GF-D8 (cell line): ENCODE results near the gene MED29.

ENCODE experiments used
- DNase-seq: peaks from one replicate; lab custom pipeline; 2025; lab: John Stamatoyannopoulos, UW

The MED29 gene, protein sequence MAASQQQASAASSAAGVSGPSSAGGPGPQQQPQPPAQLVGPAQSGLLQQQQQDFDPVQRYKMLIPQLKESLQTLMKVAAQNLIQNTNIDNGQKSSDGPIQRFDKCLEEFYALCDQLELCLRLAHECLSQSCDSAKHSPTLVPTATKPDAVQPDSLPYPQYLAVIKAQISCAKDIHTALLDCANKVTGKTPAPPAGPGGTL

DNA sequence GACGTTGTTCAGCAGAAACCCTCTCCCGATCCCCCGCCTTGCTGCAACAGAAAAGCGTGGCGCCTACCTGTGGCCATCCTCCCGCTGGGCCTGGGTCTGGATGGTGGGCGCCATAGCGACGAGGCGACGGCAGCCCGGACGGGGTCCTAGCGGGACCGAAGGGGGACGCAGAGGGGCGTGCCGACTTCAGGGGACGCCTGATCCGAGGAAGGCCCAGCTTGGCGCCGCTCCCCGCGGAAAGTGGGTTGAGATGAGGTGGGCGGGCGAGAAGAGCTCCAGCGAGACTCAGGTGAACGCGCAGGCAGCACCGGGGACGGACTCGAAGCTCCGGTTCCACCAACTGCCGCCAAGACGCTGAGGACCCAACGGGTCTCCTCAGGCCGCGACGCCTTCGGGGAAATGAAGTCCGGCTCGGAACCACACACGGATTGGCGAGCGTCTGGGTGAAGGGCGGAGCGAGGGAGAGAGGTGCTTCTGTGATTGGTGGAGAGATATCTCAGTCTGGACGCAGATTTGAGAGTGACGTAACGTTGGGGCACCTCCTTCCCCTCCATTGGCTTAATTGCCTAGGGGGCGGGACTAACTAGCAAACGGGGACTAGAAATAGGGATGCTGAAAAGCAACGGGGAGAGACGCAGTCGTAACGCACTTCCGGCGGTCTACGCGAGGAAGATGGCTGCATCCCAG is at the start of gene MED29, which contains the start of gene PAF1:
Gene MED29 (plus strand): TSS at position 628 of the 687 bp plus-strand sequence. CDS start 45 bp downstream, at position 673.
Gene PAF1 (minus strand): TSS at position 356 of the 687 bp plus-strand sequence. CDS start 242 bp downstream, at position 114.
- peak; percentile 99 for DNase-seq

DNA sequence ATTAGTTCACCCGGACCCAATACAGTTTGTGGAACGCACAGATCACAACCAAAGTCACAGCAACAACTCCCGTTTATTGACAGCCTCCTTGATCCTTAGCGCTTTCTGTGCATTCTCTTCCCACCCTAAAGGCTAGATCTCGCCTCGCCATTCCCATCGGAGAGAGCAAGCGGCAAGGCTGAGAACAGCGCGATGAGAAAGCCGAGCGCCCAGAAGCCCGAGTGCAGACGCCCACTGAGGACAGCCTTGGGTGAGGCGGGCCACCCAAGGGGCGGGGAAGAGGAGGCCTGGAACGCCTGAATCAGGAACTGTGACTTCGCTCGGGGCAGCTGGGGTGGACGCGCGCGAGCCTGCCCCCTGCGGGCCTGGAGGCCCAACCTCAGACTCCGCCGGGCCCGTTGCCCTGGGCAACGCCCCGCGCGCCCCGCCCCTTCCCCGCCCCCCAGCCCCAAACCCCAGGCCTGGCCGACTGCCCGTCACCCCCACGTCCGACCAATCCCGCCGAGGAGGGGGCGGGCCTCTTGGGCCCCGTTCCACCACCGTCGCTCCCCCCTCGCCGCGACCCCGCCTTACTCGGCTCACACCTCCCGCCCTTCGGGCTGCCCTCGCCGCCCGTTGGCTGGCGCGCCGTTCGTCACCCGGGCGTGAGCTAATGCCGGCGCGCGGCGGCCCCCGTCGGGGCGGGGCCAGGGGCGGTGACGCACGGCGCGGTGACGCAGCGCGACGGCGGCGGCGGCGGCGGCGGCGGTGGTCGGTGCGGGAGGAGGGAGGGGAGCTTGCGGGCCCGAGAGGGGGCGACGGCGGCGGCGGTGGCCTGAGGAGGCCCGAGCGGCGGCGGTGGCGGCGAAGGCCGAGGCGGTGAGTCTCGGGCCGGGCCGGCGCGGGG is 49.2 kb upstream of the MED29 start, which contains the start of gene SAMD4B:
Gene SAMD4B (plus strand): TSS at position 703 of the 886 bp plus-strand sequence. CDS start 14,473 bp downstream, outside the sequence.
- peak; percentile 96 for DNase-seq

DNA sequence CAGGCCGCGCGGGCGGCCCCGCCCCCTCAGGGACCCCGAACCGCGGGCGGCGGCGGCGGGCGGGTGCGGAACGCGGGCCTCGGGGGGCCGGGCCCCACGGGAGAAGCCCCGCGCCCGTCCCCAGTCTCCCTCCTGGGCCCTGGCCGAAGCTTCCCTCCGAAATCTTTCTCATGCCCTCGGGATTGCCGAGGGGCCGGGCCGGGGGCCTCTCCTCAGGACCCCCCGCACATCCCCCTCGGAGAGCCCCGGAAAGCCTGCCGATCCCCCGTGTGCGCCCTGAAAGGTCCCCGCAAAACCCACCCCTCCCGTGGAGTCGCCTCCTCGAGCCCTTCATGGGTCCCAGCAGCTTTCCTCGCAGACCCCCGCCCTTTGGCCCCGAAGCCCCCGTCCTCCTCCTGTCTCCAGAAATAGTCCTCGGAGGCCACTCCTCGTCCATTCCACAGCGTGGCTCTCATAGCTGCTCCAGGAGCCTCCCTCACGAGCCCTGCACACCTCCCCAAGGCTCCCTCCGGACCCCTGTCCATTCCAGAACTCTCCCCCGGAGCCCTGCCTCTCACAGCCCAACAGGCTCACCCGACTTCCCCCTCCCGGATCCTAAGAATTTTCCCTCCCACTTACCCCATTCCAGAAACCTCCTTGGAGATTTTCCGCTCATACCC is 48.4 kb upstream of the MED29 start:
- DNase-seq = no peak

DNA sequence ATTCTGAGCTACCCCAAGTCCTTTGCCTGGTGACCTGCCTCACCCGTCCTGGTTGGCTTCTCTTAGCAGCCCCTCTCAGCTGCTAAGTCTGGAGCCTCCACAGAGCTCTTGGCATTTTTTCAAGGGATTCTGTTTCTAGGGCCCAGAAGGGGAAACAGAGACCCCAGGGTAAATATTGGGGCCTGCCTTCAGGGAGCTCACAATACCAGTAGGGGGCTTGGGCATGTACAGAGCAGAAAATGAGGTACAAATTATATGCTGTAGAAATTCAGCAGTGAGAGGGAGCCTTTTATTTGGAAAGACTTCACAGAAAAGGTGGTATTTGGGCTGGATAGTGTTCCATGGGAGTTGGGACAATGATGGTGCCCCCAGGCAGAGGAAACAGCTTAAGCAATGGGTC is 45.2 kb upstream of the MED29 start:
- no peak for DNase-seq

DNA sequence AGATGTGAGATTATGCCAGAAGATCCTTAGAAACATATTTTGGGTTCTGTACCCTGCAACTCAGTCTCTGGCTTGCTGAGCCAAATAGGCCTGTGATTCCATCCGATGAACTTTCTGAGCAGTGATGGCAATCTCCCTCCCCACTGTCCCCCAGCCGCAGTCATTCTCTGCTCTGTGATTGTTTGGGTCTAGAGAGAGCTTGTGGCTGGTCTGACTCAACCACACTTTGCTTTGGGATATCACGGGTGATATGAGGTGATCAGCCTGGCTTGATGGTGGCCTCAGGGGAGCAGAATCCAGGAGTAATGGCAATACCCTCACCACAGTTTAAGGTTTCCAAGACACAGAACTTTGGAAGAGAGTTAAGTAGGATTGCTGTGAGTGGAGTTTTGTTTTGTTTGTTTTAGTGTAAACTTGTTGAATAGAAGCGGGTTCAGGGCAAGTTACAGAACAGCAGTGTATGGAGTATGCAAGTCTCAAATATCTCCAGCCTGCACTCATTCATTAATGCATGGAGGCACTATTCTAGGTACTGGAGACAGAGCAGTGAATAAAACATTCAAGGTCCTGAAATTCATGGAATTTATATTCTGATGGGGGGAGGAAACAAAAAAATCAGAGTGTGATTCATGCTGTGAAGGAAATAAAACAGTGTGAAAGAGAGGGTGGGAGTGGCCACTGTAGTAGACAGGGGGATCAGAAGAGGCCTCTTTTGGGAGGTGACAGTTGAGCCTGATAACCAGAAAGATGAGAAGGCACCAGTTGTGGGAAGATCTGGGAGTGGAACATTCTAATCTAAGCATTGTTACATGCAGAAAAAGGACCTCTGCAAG is 43.6 kb upstream of the MED29 start:
- DNase-seq = no peak

DNA sequence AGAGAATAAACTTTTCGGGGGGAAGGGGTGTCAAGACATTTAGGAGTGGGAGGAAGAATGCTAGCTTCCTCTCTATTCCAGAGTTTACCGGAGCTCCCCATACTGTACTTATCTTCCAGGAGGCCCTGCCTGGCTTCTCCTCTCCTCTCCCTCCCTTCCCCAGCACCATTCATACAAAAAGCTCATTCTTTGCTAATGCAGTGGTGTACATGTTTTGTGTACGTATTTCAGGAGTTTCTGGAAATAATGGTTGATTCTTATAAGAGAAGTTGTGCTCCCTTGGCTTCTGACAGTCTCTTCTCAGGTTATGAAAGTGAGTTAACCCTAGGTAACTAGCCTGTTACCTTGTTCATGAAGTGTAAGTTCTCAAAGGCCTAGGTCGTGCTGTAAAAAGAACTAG is 41.9 kb upstream of the MED29 start:
- no peak for DNase-seq

DNA sequence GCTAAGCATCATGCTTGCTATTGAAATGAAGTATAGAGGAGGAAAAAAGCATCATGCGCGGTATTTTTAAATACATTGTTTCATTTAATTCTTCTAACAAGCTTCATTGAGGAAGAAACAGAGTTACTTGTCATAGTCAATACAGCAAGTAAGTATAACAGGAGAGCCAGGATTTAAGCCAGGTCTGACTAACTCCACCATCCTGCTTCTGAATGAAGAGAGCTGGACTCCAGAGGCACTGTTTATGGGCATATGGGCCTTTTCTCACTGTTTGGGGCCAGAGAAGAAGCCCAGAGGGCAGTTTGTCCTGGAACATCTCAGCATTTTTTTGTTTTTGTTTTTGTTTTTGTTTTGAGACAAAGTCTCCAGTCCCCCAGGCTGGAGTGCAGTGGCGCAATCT is 41.0 kb upstream of the MED29 start:
- DNase-seq = no peak

DNA sequence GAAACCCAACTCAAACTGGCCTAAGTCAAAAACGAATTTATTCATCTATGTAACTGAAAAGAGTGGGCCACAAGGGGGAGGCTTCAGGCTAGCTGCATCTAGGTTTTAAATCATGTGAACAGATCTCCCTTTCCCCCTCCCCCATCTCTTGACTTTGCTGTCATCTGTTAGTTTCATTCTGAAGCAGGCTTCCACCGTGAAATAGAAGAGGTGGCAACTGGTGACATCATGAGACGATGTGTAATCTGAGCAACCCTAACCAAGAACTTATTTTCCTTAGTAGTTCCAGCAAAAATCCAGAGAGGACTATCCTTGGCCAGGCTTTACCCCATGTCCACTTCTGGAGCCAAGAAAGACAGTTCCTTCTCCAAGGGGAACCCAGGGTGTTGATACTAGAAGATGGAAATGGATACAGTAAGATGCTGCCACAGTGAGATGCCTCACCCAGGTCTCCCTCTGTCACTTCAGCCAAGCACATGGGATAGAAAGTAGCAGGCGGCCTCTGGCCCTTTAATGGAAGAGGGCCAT is 39.6 kb upstream of the MED29 start:
- no peak for DNase-seq

DNA sequence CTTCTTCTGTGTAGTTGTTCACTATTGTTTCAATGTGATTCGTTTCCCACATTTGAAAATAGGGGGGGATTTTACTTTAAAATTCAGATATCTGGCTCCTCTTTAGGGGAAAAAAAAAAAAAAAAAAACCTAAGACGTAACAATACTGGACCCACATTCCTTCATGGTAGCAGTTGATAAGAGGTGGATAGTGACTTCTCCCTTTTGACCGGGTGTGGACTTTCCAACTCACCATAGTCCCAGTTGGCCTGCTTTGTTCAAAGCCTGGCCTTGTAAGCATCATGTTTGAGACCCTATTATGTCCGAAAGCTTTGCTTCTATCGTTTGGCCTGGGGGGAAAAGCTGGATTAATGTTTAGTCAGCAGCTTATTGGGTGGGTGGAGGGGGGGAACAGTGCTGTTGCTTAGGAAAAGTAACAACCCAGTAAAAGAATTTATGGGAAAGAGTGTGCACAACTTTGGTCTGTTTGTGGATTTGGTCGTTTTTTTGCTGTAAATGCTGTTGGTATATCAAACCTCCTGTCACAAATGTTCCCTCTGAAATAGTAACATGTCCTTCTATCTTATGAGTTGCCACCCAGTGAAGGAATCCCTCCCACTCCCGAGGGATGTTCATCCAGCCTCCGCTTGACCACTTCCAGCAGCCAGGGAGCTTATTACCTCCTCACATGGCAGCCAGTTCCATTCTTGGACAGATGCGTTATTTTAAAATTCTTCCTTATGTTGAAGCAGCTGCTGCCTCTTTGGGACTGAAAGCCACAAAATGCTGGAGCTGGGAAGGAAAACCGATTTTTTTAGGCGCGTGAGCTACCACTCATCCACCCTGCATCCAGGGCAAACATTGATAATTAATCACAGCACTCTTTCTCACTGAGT is 38.6 kb upstream of the MED29 start:
- DNase-seq = no peak

DNA sequence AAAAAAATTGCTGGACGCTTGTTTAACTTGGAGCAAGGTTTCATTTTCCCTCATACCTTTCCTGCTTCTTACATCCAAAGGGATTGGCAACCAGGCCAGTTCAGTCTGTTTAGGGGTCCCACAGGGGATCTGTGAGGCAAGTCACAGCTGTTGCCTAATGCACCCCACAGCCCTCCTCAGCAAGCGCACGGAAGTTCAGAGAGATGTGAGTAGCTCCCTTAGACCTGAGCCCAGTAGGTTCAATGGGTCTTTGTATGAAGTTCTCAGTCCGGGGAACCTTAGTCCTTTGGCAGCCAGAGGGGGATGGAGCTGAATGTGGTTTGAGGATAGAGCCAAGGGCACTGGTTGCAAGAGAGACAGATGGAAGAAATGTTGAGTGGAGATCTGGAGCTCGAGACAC is 35.9 kb upstream of the MED29 start:
- no peak for DNase-seq

DNA sequence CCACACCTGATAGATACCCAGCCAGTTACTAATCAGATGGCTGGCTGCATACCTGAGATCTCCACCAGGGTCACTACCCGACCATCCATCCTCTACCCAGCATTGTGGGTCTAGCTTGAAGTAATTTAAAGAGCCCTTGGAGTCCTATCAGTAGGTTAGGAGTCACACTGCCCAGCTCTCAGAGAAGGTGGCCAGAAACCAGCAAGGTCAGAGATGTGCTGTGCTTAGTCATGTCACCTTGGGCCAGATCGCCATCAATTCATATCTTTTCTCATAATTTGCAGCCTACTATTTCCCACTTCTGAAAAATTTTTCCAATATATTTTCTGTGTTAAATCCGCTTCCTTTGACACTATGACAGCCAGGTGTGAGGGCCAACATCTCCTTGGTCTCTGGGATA is 35.1 kb upstream of the MED29 start:
- no peak for DNase-seq

DNA sequence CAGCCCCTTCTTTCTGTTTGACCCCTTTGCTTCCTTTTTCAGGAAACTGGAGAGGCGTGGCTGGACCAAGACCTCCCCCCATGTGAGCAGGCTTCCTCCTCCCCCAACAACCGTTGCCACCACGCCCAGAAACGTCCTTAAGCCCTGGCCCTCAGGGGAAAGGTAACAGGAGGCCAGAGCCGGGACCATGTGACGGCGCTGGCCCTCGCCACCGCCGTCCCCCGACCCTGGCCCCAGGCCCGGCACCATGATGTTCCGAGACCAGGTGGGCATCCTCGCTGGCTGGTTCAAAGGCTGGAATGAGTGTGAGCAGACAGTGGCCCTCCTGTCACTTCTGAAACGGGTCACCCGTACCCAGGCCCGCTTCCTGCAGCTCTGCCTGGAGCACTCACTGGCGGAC is 34.5 kb upstream of the MED29 start:
- no peak for DNase-seq

DNA sequence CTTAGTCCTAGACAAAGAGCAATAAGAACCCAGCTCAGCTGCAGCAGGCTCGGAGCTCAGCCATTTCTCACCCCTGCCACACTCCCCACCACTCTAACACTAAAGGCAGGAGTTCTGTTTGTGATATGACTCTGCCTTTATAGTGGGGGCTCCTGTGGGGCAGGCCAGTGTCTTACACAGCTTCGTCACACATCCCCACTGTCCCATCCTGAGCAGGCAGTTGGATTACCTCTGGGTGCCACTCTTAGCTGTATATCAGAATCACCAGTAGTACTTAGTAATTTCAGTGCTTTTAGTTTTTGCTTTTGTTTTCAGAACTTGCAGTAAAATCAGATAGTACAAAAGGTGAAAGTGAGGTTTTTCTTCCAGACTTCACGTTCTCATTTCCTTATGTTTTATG is 32.2 kb upstream of the MED29 start:
- DNase-seq = no peak

DNA sequence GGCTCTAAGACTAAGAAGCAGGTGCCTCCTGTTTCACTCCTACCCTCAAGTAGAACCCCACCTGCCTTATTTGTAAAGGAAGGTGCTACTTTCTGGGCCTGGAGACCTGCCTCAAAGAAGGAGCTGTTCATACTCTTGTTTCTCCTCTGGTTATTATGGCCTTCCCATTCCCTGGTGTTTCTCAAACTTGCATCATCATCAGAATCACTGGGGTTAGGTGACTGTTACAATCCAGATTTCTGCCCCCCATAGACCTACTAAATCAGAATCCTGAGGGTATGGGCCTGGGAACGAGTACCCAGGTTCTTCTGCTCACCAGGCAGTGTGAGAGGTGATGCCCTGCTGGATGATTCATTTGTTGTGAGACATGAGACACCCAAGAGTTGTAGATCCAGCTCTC is 30.6 kb upstream of the MED29 start:
- DNase-seq = no peak

DNA sequence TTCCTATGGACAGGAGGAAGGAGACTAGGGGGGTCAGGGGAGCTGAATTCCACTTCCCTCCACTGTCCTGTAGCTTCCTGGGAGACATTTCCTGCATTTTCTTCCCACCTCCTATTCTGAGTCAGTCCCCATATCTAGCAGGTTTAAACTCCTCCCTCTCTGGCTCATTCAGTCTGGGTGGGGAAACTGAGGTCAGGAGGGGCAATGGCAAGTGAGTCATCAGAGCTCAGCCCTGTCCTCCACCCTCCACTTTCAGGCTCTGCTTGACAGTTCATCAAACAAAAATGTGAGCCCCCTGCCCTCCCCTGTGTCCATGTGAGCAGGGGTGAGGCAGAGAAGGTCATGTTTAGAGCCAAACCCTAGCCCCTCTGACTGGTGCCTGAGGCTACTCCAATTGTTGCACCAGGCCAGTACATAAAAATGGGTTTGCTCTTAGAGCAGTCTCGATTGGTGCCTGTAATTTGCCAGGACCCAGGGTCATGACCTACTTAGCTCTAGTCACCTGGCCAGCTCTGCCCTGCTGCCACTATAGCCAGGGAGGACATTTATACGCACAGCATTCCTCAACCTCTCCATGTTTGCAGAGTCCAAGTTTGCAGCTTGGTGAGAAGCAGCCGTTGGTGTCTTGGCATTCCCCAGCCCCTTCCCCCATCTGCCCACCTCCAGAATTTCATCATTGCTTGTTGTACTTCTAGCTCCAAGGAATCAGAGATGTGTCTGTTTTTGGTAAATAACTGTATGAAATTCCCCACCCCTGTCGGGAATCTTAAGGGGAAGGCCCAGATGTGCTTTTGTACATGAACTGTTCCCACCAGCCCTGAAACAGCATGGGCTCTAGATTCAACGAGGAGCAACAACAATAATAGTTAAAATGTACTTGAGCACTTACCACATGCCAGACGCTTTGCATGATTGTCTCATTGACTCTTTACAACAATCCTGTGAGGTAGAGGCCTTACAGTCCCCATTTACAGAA is 28.2 kb upstream of the MED29 start:
- no peak for DNase-seq

DNA sequence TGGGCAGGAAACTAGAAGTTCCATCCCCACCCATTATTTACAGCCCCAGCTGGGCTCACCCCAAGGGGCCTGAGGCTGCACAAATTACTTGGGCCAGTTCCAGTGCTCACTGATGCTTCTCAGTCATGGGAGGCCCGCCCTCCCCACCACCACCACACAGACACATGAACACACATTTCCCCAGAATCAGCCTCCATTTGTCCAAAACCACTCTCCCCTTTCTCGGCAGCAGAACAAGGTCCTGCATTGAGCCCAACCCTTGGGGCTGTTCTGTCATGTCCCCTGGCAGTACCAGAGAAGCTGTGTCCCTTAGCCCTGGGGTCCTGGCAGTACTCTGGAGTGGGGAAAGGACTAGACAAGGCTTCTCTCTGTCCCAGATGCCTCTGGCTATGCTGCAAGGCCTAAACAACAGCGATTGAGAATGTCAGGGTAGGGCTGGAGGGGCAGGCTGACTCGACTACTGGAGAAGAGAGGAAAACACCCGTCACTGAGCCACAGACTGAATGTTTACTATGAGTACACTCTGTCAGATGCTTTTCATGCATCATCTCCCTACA is 27.2 kb upstream of the MED29 start:
- no peak for DNase-seq

DNA sequence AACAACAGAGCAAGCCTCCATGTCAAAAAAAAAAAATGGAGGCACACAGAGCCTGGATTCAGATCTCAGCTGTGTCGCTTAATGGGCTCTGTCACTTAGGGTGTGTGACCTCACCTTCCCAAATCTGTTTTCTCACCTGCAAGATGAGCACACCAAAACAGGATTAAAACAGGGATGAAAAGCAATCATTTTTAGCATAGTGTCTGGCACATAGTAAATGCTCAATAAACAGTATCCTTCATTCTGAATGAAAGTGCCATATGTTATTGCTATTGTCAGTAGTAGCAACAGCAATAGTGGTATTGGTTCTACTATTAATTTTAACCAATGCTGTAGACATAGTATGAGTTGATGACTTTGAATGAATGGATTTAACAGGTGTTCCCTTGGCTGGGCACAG is 25.6 kb upstream of the MED29 start:
- no peak for DNase-seq

DNA sequence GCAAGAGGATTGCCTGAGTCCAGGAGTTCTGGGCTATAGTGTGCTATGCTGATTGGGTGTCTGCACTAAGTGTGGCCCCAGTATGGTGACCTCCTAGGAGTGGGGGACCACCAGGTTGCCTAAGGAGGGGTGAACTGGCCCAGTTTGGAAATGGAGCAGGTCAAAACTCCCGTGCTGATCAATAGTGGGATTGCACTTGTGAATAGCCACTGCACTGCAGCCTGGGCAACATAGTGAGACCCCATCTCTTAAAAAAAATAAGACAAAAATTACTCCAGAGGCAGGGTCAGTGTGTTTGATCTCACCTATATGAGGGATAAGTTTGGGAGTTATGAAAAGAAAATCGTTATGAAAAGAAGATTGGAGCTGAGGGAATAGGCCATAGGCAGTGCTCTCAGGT is 22.0 kb upstream of the MED29 start:
- no peak for DNase-seq
